C4-2B (cell line): ENCODE results near the gene DDR1.

ENCODE experiments used
- CTCF ChIP-seq: fragments of 450-650 bp; conservative IDR thresholded peaks from 2 replicates; pipeline ENCODE4 v1.5.1; 2017; ENCODE audit warnings: mild to moderate bottlenecking
- ZFX ChIP-seq: fragments of 450-650 bp; IDR thresholded peaks from 2 replicates; pipeline ENCODE4 v1.6.1; 2017

GRCh38 chr6:30940361-30940986 lies 56.2 kb downstream of the DDR1 start, which contains the start of gene MUCL3:
- no peak for TF ChIP-seq CTCF
- no peak for TF ChIP-seq ZFX
